H1 (cell line): ENCODE measurements around the gene FSCN2. TPM values are rescaled to one million over a fixed set of nuclear protein-coding genes. Genes with fewer than 3 reads are reported as not detected.

Source experiments
- CTCF ChIA-PET: fragments of 300-600 bp; sonication (Branson Sonifier 250); formaldehyde crosslinking; loops from one replicate; lab custom pipeline; 2021; ENCODE audit not compliant: partially characterized antibody; lab: Charles Lee
- POLR2A ChIA-PET: fragments of 300-600 bp; sonication (Branson Sonifier 250); formaldehyde crosslinking; loops from one replicate; lab custom pipeline; 2021; ENCODE audit warnings: inconsistent platforms; ENCODE audit not compliant: partially characterized antibody; lab: Charles Lee
- DNase-seq, 2 experiments: peaks; one replicate each; pipeline versions ENCODE4 v3.0.0 to v3.0.0-alpha.2; 2010 to 2022; ENCODE audit warnings: low spot score in 2 of 2, low read depth in 1 of 2, mixed read lengths in 1 of 2
- FAIRE-seq: peaks from 2 replicates; lab custom pipeline; 2011; peaks lifted over from hg19 to GRCh38; lab: Jason Lieb, UNC
- H2AFZ ChIP-seq: 2 replicates; pipeline ENCODE4 v1.8.1; 2012; ENCODE audit warnings: low read length, inconsistent platforms
- H2AK5ac ChIP-seq: 2 replicates; pipeline ENCODE4 v1.6.1; 2013; ENCODE audit warnings: low read depth, low read length
- H2BK120ac ChIP-seq: replicated peaks from 2 replicates; pipeline ENCODE3; 2013; ENCODE audit warnings: low read depth, low read length, inconsistent platforms
- H2BK12ac ChIP-seq: 2 replicates; pipeline ENCODE4 v1.6.1; 2013; ENCODE audit warnings: low read depth, low read length
- H2BK15ac ChIP-seq: 2 replicates; pipeline ENCODE4 v1.6.1; 2013; ENCODE audit warnings: low read length
- H2BK20ac ChIP-seq: 2 replicates; pipeline ENCODE4 v1.6.1; 2013; ENCODE audit warnings: low read length
- H2BK5ac ChIP-seq: 2 replicates; pipeline ENCODE4 v1.6.1; 2013; ENCODE audit warnings: low read depth, low read length
- H3K14ac ChIP-seq: 2 replicates; pipeline ENCODE4 v1.6.1; 2013; ENCODE audit warnings: inconsistent platforms; ENCODE audit not compliant: insufficient read length
- H3K18ac ChIP-seq: 2 replicates; pipeline ENCODE4 v1.6.1; 2013; ENCODE audit warnings: low read length; ENCODE audit errors: extremely low read depth
- H3K23ac ChIP-seq: 2 replicates; pipeline ENCODE4 v1.6.1; 2013; ENCODE audit warnings: inconsistent platforms; ENCODE audit not compliant: insufficient read length
- H3K23me2 ChIP-seq: 2 replicates; pipeline ENCODE4 v1.6.1; 2013; ENCODE audit warnings: low read depth, low read length
- H3K27ac ChIP-seq: 2 replicates; pipeline ENCODE4 v1.6.1; 2011; ENCODE audit warnings: low read depth, low read length, inconsistent platforms
- H3K27me3 ChIP-seq, 4 experiments: replicated peaks in 1 of 4; 1 replicate in 1 of 4; 2 replicates in 3 of 4; pipeline versions ENCODE4 v1.6.1 to v1.8.1; 2011 to 2013; ENCODE audit warnings: low read length in 3 of 4, mild to moderate bottlenecking in 3 of 4, inconsistent platforms in 2 of 4, mixed read lengths in 2 of 4, moderate library complexity in 1 of 4; ENCODE audit not compliant: control insufficient read depth in 3 of 4, insufficient read depth in 3 of 4; ENCODE audit errors: extremely low read depth in 1 of 4
- H3K36me3 ChIP-seq, 4 experiments: 2 replicates each; pipeline versions ENCODE4 v1.6.1 to v1.8.1; 2011 to 2013; ENCODE audit warnings: mild to moderate bottlenecking in 4 of 4, low read length in 3 of 4, moderate library complexity in 2 of 4, control low read depth in 1 of 4, inconsistent platforms in 1 of 4; ENCODE audit not compliant: insufficient read depth in 4 of 4, control insufficient read depth in 2 of 4
- H3K4ac ChIP-seq: replicated peaks from 2 replicates; pipeline ENCODE3; 2013; ENCODE audit warnings: low read length, low read depth, mixed read lengths, inconsistent platforms; ENCODE audit not compliant: insufficient read length
- H3K4me1 ChIP-seq, 4 experiments: replicated peaks in 1 of 4; 1 replicate in 1 of 4; 2 replicates in 3 of 4; pipeline versions ENCODE4 v1.6.1 to v1.8.1; 2011 to 2013; ENCODE audit warnings: low read length in 3 of 4, inconsistent platforms in 2 of 4, mixed read lengths in 1 of 4; ENCODE audit not compliant: insufficient read depth in 4 of 4, control insufficient read depth in 3 of 4
- H3K4me2 ChIP-seq, 2 experiments: 2 replicates each; pipeline versions ENCODE4 v1.6.1 to v1.8.1; 2011 to 2013; ENCODE audit warnings: low read depth in 2 of 2, low read length in 2 of 2, control low read depth in 1 of 2, inconsistent platforms in 1 of 2, mild to moderate bottlenecking in 1 of 2; ENCODE audit not compliant: insufficient read depth in 1 of 2
- H3K4me3 ChIP-seq, 4 experiments: fragments of 200-600, 300-600 bp in 1 of 4; sonication (generic), shearing (Covaris generic), sonication (Bioruptor Twin) in 1 of 4; 2 replicates each; pipeline versions ENCODE4 v1.5.1 to v1.8.1; 2011 to 2016; ENCODE audit warnings: low read length in 4 of 4, low read depth in 3 of 4, control low read depth in 2 of 4, inconsistent platforms in 2 of 4, mild to moderate bottlenecking in 2 of 4, mixed read lengths in 1 of 4, moderate library complexity in 1 of 4; ENCODE audit not compliant: insufficient read depth in 2 of 4; ENCODE audit errors: extremely low read depth in 1 of 4
- H3K56ac ChIP-seq: replicated peaks from 2 replicates; pipeline ENCODE3; 2013; ENCODE audit warnings: low read depth, mild to moderate bottlenecking, mixed read lengths, low read length, inconsistent platforms; ENCODE audit not compliant: insufficient read length
- H3K79me1 ChIP-seq: 2 replicates; pipeline ENCODE4 v1.6.1; 2013; ENCODE audit warnings: low read depth, low read length, control low read depth
- H3K79me2 ChIP-seq, 2 experiments: 2 replicates each; pipeline versions ENCODE4 v1.6.1 to v1.8.1; 2012 to 2013; ENCODE audit warnings: low read length in 2 of 2, mild to moderate bottlenecking in 2 of 2, inconsistent platforms in 1 of 2; ENCODE audit not compliant: insufficient read depth in 2 of 2, control insufficient read depth in 1 of 2
- H3K9ac ChIP-seq, 4 experiments: replicated peaks in 1 of 4; 1 replicate in 1 of 4; 2 replicates in 3 of 4; pipeline versions ENCODE4 v1.6.1 to v1.8.1; 2011 to 2013; ENCODE audit warnings: low read depth in 3 of 4, low read length in 3 of 4, control low read depth in 2 of 4, mild to moderate bottlenecking in 2 of 4, moderate library complexity in 2 of 4, inconsistent platforms in 1 of 4; ENCODE audit errors: extremely low read depth in 1 of 4
- H3K9me3 ChIP-seq, 2 experiments: 2 replicates each; pipeline versions ENCODE4 v1.6.1 to v1.8.1; 2012 to 2013; ENCODE audit warnings: mild to moderate bottlenecking in 2 of 2, moderate library complexity in 2 of 2, control low read depth in 1 of 2, inconsistent platforms in 1 of 2, low read depth in 1 of 2, low read length in 1 of 2, mixed read lengths in 1 of 2; ENCODE audit not compliant: insufficient read depth in 2 of 2
- H4K20me1 ChIP-seq, 2 experiments: replicated peaks in 1 of 2; 2 replicates each; pipeline versions ENCODE3 to v1.8.1; 2011 to 2013; ENCODE audit warnings: inconsistent platforms in 2 of 2, low read length in 2 of 2, mild to moderate bottlenecking in 1 of 2; ENCODE audit not compliant: insufficient read depth in 2 of 2, control insufficient read depth in 1 of 2
- H4K5ac ChIP-seq: 2 replicates; pipeline ENCODE4 v1.6.1; 2013; ENCODE audit warnings: low read length, low read depth, mixed read lengths, inconsistent platforms; ENCODE audit not compliant: insufficient read length
- H4K8ac ChIP-seq: 2 replicates; pipeline ENCODE4 v1.8.0; 2013; ENCODE audit warnings: mild to moderate bottlenecking, moderate library complexity, low read length, inconsistent platforms; ENCODE audit not compliant: insufficient read depth; ENCODE audit errors: extremely low read depth
- H4K91ac ChIP-seq: replicated peaks from 2 replicates; pipeline ENCODE3; 2013; ENCODE audit warnings: low read length, mixed read lengths, inconsistent platforms; ENCODE audit not compliant: insufficient read length
- CBX8 ChIP-seq: fragments of 300-800, 300-1000 bp; sonication (generic); IDR thresholded peaks from 2 replicates; pipeline ENCODE4 v1.7.1; 2016; ENCODE audit warnings: low read depth, low read length, borderline replicate concordance
- JUN ChIP-seq: IDR thresholded peaks from 2 replicates; pipeline ENCODE4 v1.6.1; 2011; ENCODE audit warnings: low read depth, mild to moderate bottlenecking, improper control_type of control experiment, low read length
- NRF1 ChIP-seq: IDR thresholded peaks from 2 replicates; pipeline ENCODE4 v1.6.1; 2011; ENCODE audit warnings: mild to moderate bottlenecking, low read depth, low read length, improper control_type of control experiment
- PHF8 ChIP-seq: fragments of 200-600 bp; sonication (generic); conservative IDR thresholded peaks from 2 replicates; pipeline ENCODE4 v1.7.1; 2012; ENCODE audit warnings: low read depth, mild to moderate bottlenecking, inconsistent platforms, low read length, moderate library complexity
- SIRT6 ChIP-seq: IDR thresholded peaks from one replicate; pipeline ENCODE4 v1.7.1; 2012; ENCODE audit warnings: low read length, inconsistent platforms
- SP4 ChIP-seq: IDR thresholded peaks from 2 replicates; pipeline ENCODE4 v1.6.1; 2012; ENCODE audit warnings: low read length, inconsistent platforms
- SUZ12 ChIP-seq: fragments of 200-600 bp; sonication (generic); IDR thresholded peaks from 2 replicates; pipeline ENCODE4 v1.6.1; 2012; ENCODE audit warnings: mild to moderate bottlenecking, inconsistent platforms, low read length, moderate library complexity, mixed read lengths
- TEAD4 ChIP-seq: IDR thresholded peaks from 2 replicates; pipeline ENCODE4 v1.6.1; 2012; ENCODE audit warnings: low read depth, low read length, inconsistent platforms, mixed read lengths
- WGBS, 2 experiments: shearing (Covaris generic) in 1 of 2; methylation state at CpG; one replicate each; pipeline versions ENCODE4 v1.1.6 to v1.1.7; 2013 to 2015; ENCODE audit warnings: low lambda C conversion rate in 2 of 2, mixed read lengths in 2 of 2, inconsistent platforms in 1 of 2, low coverage in 1 of 2, missing lambda C conversion rate in 1 of 2; ENCODE audit not compliant: insufficient replicate concordance in 2 of 2, insufficient coverage in 1 of 2, insufficient read length in 1 of 2; ENCODE audit errors: extremely low coverage in 1 of 2, missing lambda C conversion rate in 1 of 2; 5-methylcytosine and 5-hydroxymethylcytosine counted together
- polyA plus RNA-seq, 7 experiments: library from polyadenylated mRNA; depleted of rRNA in 3 of 7; stranded (reverse) in 5 of 7; unstranded in 2 of 7; fragments of >200 nt in 5 of 7; fragments of 200-250 nt in 2 of 7; gene quantifications; 1 replicate in 5 of 7; 2 replicates in 1 of 7; 4 replicates in 1 of 7; pipeline versions ENCODE4 v1.2.1 to v1.2.3, GENCODE V29; 2011 to 2013; ENCODE audit warnings: missing spikeins in 2 of 7, mixed read lengths in 2 of 7
- total RNA-seq: library from RNA; stranded (reverse); fragmentation: NEBNext Ultra II Directional; extraction: Animal tissue kit (Norgen Biotek cat#: 25700); gene quantifications from 2 replicates; pipeline ENCODE4 v1.2.1, GENCODE V29; 2021
- TF ChIP-seq, protein P1 (sequence below): IDR thresholded peaks from 2 replicates; pipeline ENCODE4 v1.6.1; 2011; ENCODE audit warnings: low read depth, mild to moderate bottlenecking, low read length; ENCODE audit not compliant: insufficient read depth
- TF ChIP-seq, protein P2 (sequence below): IDR thresholded peaks from 2 replicates; pipeline ENCODE4 v1.6.1; 2011; ENCODE audit warnings: low read length, improper control_type of control experiment
- TF ChIP-seq, protein P3 (sequence below): IDR thresholded peaks from 2 replicates; pipeline ENCODE4 v1.6.1; 2012; ENCODE audit warnings: inconsistent platforms

FSCN2 gene
- total and polyA plus RNA-seq, 2 of the 8 experiments (the other 6 are each of a cell fraction or from before 2014, with no cell fraction given) = 0.18 to 0.30 TPM

DNA sequence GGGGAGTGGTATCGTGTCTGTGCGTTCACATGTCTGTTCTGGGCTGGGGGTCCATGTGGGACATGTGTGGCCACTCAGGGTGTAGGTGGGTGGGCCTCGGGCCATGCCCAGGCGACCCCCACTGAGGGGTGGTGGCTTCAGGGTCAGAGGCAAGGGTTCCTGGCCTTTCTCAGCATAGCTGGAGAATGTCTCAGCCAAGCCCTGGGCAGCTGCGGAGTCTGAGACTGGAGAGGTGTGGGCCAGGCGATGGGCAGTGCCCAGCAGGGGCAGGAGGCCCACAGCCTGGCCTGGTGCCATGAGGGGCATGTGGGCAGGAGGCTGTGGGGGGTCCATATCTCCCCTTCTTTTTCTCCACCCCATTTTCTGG, 1.2 kb downstream of the FSCN2 start:
- Histone ChIP-seq H3K79me1 (no peaks in the 10 kb centered on the region), H3K9me3 (peaks cover 4 to 8% of the 10 kb centered on the region in 2 experiments; a peak in 1 of 4 replicates), H4K5ac (no peak overlapping the region), H4K20me1 (peaks cover 0 to 7% of the 10 kb centered on the region in 2 experiments), H2BK15ac (no peak overlapping the region), H4K8ac (no peak overlapping the region), H3K56ac (no peak overlapping the region), H2BK20ac (no peak overlapping the region), H3K27ac (no peak overlapping the region), H3K4ac (no peak overlapping the region), H2AK5ac (no peak overlapping the region; the same call in 1 of the 2 replicates), H3K4me3 (no peak overlapping the region), H3K23me2 (peaks cover 19% of the 10 kb centered on the region; the same call in 1 of the 2 replicates), H2AFZ (no peak overlapping the region), H4K91ac (peak overlapping the region; percentile 40), H3K4me1 (no peaks in the 10 kb centered on the region), H3K14ac (no peak overlapping the region), H3K27me3 (peaks cover 0 to 15% (median 12%) of the 10 kb centered on the region in 4 experiments; a peak in 4 of 7 replicates), H3K23ac (no peak overlapping the region), H3K18ac (no peak overlapping the region), H2BK5ac (no peak overlapping the region), H3K79me2 (no peaks in the 10 kb centered on the region), H2BK120ac (no peak overlapping the region), H3K4me2 (no peak overlapping the region), H3K36me3 (no peaks in the 10 kb centered on the region), H2BK12ac (no peak overlapping the region), H3K9ac (no peak overlapping the region)
- ChIA-PET POLR2A (interaction anchor here (0.9 to 30.5 kb wide), 6 partner anchors 9 to 33 kb away, joined by 3 to 1004 read pairs (median 12); partner anchors contain the start of genes ACTG1 and FAAP100), CTCF (interaction anchor here (0.6 to 2.6 kb wide), 5 partner anchors 9 to 89 kb away, joined by 3 to 16 read pairs (median 7); no protein-coding TSS in a partner anchor)
- TF ChIP-seq SIRT6 (no peak), JUN (no peak), TEAD4 (no peak), CBX8 (no peak), PHF8 (no peak), SUZ12 (no peak), SP4 (no peak), NRF1 (no peak)
- TF ChIP-seq, protein P1, sequence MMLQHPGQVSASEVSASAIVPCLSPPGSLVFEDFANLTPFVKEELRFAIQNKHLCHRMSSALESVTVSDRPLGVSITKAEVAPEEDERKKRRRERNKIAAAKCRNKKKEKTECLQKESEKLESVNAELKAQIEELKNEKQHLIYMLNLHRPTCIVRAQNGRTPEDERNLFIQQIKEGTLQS = no peak
- TF ChIP-seq, protein P2, sequence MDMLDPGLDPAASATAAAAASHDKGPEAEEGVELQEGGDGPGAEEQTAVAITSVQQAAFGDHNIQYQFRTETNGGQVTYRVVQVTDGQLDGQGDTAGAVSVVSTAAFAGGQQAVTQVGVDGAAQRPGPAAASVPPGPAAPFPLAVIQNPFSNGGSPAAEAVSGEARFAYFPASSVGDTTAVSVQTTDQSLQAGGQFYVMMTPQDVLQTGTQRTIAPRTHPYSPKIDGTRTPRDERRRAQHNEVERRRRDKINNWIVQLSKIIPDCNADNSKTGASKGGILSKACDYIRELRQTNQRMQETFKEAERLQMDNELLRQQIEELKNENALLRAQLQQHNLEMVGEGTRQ = no peak
- TF ChIP-seq, protein P3, sequence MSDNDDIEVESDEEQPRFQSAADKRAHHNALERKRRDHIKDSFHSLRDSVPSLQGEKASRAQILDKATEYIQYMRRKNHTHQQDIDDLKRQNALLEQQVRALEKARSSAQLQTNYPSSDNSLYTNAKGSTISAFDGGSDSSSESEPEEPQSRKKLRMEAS = no peak
- FAIRE-seq (no peak), DNase-seq (no peak)
- WGBS, 2 experiments = 95% methylated on average over 6 of the region's 6 CpGs; no CpG with 5 or more reads in 1 of the 2 experiments
